ENCODE data around the gene TSGA10.

- TF ChIP-seq EZH2phosphoT487 (IDR thresholded peaks at IDR 0.05; ENCODE audit: low read depth, severe bottlenecking, unreplicated experiment) (no peak), CTCF (IDR thresholded peaks at IDR 0.05; ENCODE audit: poor library complexity) (no peak)
Measured at GRCh38 chr2:99140860-99141109, 14.0 kb downstream of the TSGA10 start.
